Measurements from ENCODE around the gene ANKHD1. TPM values are rescaled to one million over a fixed set of nuclear protein-coding genes. Genes with fewer than 3 reads are reported as not detected.

ANKHD1 gene
- total and polyA plus RNA-seq, 2 of the 8 experiments (the other 6 are each of a cell fraction or from before 2014, with no cell fraction given): 69.9 to 108 TPM

- TF ChIP-seq ATF3 (IDR thresholded peaks at IDR 0.05; ENCODE audit: insufficient read depth, low read depth, low read length): no peak
- TF ChIP-seq SRF (IDR thresholded peaks at IDR 0.05; ENCODE audit: low read depth, low read length): no peak
- TF ChIP-seq RBBP5 (IDR thresholded peaks at IDR 0.05; ENCODE audit: borderline replicate concordance, low read depth, low read length): no peak
- no peak for TF ChIP-seq CTCF (IDR thresholded peaks at IDR 0.05; ENCODE audit: control extremely low read depth in 1 of 3, insufficient read depth in 1 of 3, low read depth in 1 of 3, low read length in 3 of 3)
- TF ChIP-seq E2F6 (IDR thresholded peaks at IDR 0.05): no peak
- no peak for TF ChIP-seq ATF2 (IDR thresholded peaks at IDR 0.05; ENCODE audit: low read length)
- TF ChIP-seq YY1 (IDR thresholded peaks at IDR 0.05; ENCODE audit: low read depth, low read length): no peak
Observed at GRCh38 chr5:140569197-140569596, 167.6 kb downstream of the ANKHD1 start (continued).

Data from H1 (cell line).